Activated T-cell treated with anti-CD3 and anti-CD28 coated beads, Interleukin-2, amount 50 U/mL, for 24 hours (primary cell): ENCODE measurements around the gene ERGIC1.

Experiments
- DNase-seq: peaks from one replicate; pipeline ENCODE4 v3.0.0-alpha.2; 2020
- H3K27ac Mint-ChIP-seq: 2 replicates; pipeline ENCODE4 v1.8.0; 2020; ENCODE audit warnings: mild to moderate bottlenecking, mixed read lengths
- H3K27me3 Mint-ChIP-seq: 2 replicates; pipeline ENCODE4 v1.8.0; 2020; ENCODE audit warnings: mixed read lengths
- H3K36me3 Mint-ChIP-seq: 2 replicates; pipeline ENCODE4 v1.8.0; 2020; ENCODE audit warnings: low read depth, mixed read lengths
- H3K4me1 Mint-ChIP-seq: 2 replicates; pipeline ENCODE4 v1.8.0; 2020; ENCODE audit warnings: low read depth, mixed read lengths
- H3K4me3 Mint-ChIP-seq: 2 replicates; pipeline ENCODE4 v1.8.0; 2020; ENCODE audit warnings: mild to moderate bottlenecking, moderate library complexity, mixed read lengths
- H3K9me3 Mint-ChIP-seq: 2 replicates; pipeline ENCODE4 v1.8.0; 2020; ENCODE audit warnings: mixed read lengths

Gene ERGIC1

DNA sequence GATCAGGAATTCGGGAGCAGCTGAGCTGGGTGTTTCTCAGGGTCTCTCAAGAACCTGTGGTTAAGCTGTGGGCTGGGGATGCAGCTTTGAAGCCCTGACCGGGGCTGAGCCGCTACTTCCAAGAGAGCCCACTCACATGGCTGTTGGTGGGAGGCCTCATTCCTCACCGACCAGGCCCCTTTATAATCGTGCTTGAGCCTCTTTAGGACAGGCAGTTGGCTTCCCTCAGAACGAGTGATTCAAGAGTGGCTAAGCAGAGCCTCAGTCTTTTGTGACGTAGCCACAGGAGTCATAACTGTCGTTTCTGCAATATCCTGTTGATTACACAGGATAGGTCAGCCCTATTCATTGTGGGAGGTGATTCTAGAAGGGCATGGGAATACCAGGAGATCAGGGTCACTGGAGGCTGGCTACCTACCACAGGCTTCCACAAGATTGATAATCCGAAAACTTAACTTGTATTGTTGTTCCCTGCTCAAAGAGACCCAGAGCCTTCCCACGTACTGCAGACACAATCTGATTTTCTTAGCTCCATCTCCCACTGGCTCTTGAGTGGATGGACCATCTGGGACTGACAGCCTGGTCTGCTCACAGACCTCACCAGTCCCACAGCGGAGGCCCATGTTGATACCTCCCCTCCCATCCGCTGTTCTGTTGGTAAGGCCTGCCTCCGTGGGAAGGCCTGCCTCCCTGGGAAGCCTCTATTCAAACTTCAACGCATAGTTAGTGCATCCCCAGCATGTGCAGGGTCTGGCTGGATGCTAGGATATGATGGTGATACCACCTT is 3.0 kb upstream of the ERGIC1 start:
- no peak for DNase-seq
- Mint-ChIP-seq H3K4me3 (no peak overlapping the region), H3K27me3 (no peaks in the 10 kb centered on the region), H3K36me3 (no peaks in the 10 kb centered on the region), H3K4me1 (peaks cover 21% of the 10 kb centered on the region), H3K9me3 (peaks cover under 1% of the 10 kb centered on the region), H3K27ac (no peak overlapping the region)

DNA sequence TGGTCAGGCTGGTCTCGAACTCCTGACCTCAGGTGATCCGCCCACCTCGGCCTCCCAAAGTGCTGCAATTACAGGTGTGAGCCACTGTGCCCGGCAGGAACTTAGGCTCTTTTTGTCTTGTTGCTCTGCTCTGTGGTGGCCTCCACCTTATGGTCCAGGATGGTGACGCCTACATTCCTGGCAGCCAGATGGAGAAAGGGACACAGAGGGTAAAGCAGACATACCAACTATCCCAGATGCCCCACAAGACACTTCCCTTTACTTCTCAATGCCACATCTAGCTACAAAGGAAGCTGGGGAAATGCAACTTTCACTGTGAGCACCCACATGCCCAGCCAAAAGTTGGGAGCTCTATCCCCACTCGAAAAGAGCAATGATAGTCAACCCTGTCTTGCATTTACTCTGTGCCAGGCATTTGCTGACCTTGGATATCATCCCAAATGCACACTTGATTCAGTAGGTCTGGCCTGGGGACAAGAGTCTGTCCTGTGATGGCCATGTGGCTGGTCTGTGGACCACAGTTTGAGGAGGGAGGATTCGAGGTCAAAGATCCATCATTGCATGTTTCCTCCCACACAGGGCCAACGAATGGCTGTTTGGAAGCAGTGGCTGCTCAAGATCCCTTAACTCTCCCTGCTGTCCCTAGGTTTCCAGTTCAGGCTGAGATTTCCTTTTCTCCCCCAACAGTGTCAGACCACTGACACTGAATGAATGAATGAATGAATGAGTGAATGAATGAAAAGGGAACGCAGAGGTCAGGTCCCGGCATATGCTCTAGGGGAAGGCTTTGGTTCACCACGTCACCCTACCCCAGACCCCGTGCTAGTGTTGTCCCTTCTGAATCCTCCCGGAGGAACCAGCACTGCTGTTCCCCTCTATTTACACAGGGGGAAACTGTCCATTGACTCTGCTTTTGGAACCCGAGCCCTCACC is 1.4 kb upstream of the ERGIC1 start:
- H3K9me3 Mint-ChIP-seq: no peaks in the 10 kb centered on the region
- no peak for DNase-seq
- peak overlapping the region; percentile 84 for H3K4me3 Mint-ChIP-seq
- no peaks in the 10 kb centered on the region for H3K36me3 Mint-ChIP-seq
- peaks cover 36% of the 10 kb centered on the region for H3K4me1 Mint-ChIP-seq
- no peaks in the 10 kb centered on the region for H3K27me3 Mint-ChIP-seq
- no peak overlapping the region for H3K27ac Mint-ChIP-seq

- Mint-ChIP-seq H3K36me3 (no peaks in the 10 kb centered on the region), H3K4me3 (peak overlapping the region; percentile 84), H3K27ac (peak overlapping the region; percentile 90)
Observed at GRCh38 chr5:172833372-172833685, 722 bp upstream of the ERGIC1 start.

DNA sequence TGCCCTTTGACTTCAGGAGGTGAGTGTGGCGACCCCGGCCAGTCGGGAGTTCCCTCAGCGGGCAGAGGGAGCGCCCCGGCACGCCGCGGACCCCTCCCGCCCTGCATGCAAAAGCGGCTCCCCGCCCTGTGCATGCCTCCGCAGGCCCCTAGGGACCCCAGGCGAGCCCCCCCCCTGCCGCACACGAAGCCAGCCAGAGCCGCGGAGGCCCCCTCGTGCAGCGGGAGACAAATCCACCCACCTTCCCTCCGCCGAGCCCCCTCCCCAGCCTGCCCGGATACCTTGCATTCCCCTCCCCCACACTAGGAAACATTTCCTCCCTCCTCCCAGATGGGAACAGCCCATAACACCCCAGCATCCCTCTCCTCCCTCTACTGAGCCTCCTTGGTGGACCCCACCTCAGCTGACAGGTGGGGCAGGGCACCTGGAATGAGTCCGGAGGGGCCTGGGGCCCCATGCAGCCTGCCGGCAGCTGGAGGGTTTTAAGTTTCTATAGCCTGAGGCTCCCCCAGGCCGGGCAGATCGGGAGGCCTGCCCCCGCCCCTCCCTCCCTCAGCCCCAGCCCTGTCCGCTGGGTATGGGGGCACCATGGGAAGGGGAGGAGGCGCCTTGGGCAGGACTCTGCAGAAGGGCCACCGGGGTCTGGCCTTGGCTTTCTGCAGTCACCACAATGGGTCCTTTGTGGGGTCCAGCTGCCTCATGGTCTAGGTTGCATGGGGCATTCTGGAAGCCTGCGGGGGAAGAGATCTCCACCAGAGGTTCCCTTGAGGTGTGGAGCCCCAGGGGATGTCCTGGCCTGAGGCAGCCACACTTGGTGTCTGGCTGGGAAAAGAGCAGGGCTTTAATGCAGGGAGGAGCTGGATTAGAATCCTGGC is 601 bp downstream of the ERGIC1 start:
- H3K4me3 Mint-ChIP-seq: peak overlapping the region; percentile 84
- no peaks in the 10 kb centered on the region for H3K36me3 Mint-ChIP-seq
- peak; percentile 46 for DNase-seq
- H3K27me3 Mint-ChIP-seq: no peaks in the 10 kb centered on the region
- H3K9me3 Mint-ChIP-seq: no peaks in the 10 kb centered on the region
- peak overlapping the region; percentile 77 for H3K27ac Mint-ChIP-seq
- peaks cover 42% of the 10 kb centered on the region for H3K4me1 Mint-ChIP-seq

More at GRCh38 chr5:172833372-172833685, 722 bp upstream of the ERGIC1 start:
- Mint-ChIP-seq H3K9me3 (no peaks in the 10 kb centered on the region), H3K4me1 (peaks cover 42% of the 10 kb centered on the region), H3K27me3 (no peaks in the 10 kb centered on the region)
- no peak for DNase-seq

- DNase-seq: no peak
- Mint-ChIP-seq H3K27ac (peak overlapping the region; percentile 55), H3K36me3 (no peaks in the 10 kb centered on the region), H3K9me3 (no peaks in the 10 kb centered on the region), H3K4me1 (peaks cover 42% of the 10 kb centered on the region), H3K4me3 (peak overlapping the region; percentile 84), H3K27me3 (no peaks in the 10 kb centered on the region)
Observed at GRCh38 chr5:172835290-172835993, 1.4 kb downstream of the ERGIC1 start.

DNA sequence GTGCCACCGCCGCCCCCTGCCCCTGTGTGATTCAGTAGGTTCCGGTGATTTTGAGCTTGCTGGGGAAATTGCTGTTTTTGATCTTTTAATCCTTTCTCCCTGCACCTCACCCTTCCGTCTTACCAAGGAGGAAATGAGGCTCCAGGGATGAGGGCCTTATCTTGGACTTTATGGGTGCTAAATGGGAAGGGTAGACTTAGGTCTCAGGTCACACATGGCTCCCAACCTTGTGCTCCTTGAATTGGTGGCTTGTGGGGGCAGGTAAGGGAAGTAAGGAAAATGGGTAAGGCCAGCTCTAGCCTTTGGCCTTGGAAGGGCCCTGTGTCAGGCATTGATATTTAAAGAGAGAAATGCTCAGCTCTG is 1.9 kb downstream of the ERGIC1 start:
- Mint-ChIP-seq H3K27ac (peak overlapping the region; percentile 75), H3K4me1 (peaks cover 44% of the 10 kb centered on the region), H3K9me3 (no peaks in the 10 kb centered on the region), H3K27me3 (no peaks in the 10 kb centered on the region), H3K36me3 (peaks cover 4% of the 10 kb centered on the region), H3K4me3 (peak overlapping the region; percentile 84)
- DNase-seq: no peak

DNA sequence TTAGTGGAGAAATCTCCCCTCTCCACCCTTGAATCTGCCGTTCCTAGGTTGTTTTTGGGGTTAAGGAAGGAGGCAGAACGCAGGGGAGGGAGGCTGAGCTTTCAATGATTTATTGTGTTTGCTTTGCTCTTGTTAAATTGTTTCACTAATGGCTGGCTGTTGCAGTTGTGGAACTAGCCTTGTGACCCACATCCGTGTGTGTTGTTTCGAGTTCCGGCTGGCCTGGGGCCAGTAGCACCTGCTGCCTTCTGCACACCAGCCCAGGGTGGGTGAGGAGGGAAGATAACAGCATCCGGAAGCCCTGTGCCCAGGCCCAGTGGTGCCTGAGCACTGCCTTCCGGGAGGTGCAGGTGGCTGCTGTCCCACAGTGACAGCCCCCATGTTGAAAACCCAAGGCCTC is 3.6 kb downstream of the ERGIC1 start:
- DNase-seq: peak; percentile 39
- H3K9me3 Mint-ChIP-seq: no peaks in the 10 kb centered on the region
- H3K4me1 Mint-ChIP-seq: peaks cover 46% of the 10 kb centered on the region

GRCh38 chr5:172838151-172838875 is 4.3 kb downstream of the ERGIC1 start:
- Mint-ChIP-seq H3K4me1 (peaks cover 44% of the 10 kb centered on the region), H3K27me3 (no peaks in the 10 kb centered on the region), H3K9me3 (no peaks in the 10 kb centered on the region), H3K27ac (peak overlapping the region; percentile 72), H3K36me3 (peaks cover 10% of the 10 kb centered on the region), H3K4me3 (peak overlapping the region; percentile 47)
- no peak for DNase-seq

More for the DNA sequence above, 3.6 kb downstream of the ERGIC1 start:
- Mint-ChIP-seq H3K27me3 (no peaks in the 10 kb centered on the region), H3K27ac (peak overlapping the region; percentile 72), H3K36me3 (peaks cover 7% of the 10 kb centered on the region), H3K4me3 (peak overlapping the region; percentile 47)

DNA sequence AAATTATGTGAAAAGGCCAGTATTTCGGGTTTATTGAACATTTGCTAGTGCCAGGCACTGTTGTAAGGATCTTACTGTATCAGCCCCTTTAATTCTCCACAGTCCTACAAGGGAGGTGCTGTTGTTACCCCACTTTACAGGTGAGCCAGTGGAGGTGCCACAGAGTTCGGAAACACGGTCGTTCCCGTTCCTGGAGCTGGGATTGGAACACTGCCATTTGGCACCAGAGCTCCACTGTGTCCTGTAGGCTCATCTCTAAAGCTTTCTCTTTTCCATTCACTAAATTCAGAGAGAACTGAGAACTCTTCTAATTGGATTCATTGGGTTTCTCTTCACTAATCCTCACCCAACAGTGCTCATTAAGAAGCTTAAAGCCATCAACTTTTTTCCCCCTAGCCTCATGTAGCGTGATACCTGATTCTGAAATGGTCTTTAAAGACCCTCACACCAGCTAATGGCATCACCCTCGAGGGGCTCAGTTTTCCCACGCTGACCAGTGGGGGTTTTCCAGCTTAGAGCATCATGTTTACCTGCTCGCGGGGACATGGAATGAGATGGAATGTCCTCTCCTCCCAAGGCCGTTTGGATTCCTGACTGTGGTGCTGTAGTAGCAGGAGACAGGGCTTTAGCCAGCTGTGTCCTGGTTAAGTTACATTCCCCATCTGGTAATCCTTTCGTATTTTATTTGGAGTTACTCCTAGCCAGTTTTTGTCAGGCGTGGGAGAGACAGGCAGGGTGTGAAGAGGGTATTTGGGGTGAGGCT is 5.8 kb downstream of the ERGIC1 start:
- H3K36me3 Mint-ChIP-seq: peaks cover 15% of the 10 kb centered on the region
- H3K9me3 Mint-ChIP-seq: no peaks in the 10 kb centered on the region
- no peaks in the 10 kb centered on the region for H3K27me3 Mint-ChIP-seq
- no peak for DNase-seq
- H3K4me1 Mint-ChIP-seq: peaks cover 45% of the 10 kb centered on the region
- no peak overlapping the region for H3K27ac Mint-ChIP-seq
- no peak overlapping the region for H3K4me3 Mint-ChIP-seq

- no peaks in the 10 kb centered on the region for H3K27me3 Mint-ChIP-seq
- peaks cover 15% of the 10 kb centered on the region for H3K36me3 Mint-ChIP-seq
- no peak overlapping the region for H3K27ac Mint-ChIP-seq
- H3K4me1 Mint-ChIP-seq: peaks cover 39% of the 10 kb centered on the region
- no peak overlapping the region for H3K4me3 Mint-ChIP-seq
- DNase-seq: no peak
- H3K9me3 Mint-ChIP-seq: no peaks in the 10 kb centered on the region
Observed at GRCh38 chr5:172840432-172841154, 6.5 kb downstream of the ERGIC1 start.

DNA sequence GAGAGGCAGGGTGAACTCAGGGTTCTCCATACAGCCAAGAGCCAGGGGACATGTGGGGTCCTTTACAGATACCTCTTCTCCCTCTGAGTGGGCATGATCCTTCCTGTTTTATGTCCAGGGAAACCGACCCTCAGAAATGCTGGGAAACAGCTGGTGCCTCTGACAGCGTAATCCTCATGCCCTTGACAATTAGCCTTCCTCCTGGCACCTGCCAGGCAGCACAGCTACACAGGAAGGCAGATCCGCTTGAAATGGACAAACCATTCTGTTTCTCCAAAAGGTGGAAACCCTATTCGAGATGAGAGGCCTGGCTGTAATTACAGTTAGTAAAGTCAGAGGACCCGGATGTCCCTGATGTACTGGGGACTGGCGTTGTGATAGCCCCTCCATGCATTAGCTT is 7.2 kb downstream of the ERGIC1 start:
- no peak overlapping the region for H3K27ac Mint-ChIP-seq
- peaks cover 34% of the 10 kb centered on the region for H3K4me1 Mint-ChIP-seq
- H3K4me3 Mint-ChIP-seq: no peak overlapping the region
- H3K36me3 Mint-ChIP-seq: peaks cover 15% of the 10 kb centered on the region
- H3K27me3 Mint-ChIP-seq: no peaks in the 10 kb centered on the region
- no peaks in the 10 kb centered on the region for H3K9me3 Mint-ChIP-seq
- no peak for DNase-seq

GRCh38 chr5:172843825-172844576 is 9.9 kb downstream of the ERGIC1 start:
- Mint-ChIP-seq H3K27ac (no peak overlapping the region), H3K9me3 (no peaks in the 10 kb centered on the region), H3K4me1 (peaks cover 28% of the 10 kb centered on the region), H3K4me3 (no peak overlapping the region), H3K36me3 (peaks cover 15% of the 10 kb centered on the region), H3K27me3 (no peaks in the 10 kb centered on the region)
- DNase-seq: no peak
